Measurements from ENCODE around the gene MTG2.

MTG2 gene

DNA sequence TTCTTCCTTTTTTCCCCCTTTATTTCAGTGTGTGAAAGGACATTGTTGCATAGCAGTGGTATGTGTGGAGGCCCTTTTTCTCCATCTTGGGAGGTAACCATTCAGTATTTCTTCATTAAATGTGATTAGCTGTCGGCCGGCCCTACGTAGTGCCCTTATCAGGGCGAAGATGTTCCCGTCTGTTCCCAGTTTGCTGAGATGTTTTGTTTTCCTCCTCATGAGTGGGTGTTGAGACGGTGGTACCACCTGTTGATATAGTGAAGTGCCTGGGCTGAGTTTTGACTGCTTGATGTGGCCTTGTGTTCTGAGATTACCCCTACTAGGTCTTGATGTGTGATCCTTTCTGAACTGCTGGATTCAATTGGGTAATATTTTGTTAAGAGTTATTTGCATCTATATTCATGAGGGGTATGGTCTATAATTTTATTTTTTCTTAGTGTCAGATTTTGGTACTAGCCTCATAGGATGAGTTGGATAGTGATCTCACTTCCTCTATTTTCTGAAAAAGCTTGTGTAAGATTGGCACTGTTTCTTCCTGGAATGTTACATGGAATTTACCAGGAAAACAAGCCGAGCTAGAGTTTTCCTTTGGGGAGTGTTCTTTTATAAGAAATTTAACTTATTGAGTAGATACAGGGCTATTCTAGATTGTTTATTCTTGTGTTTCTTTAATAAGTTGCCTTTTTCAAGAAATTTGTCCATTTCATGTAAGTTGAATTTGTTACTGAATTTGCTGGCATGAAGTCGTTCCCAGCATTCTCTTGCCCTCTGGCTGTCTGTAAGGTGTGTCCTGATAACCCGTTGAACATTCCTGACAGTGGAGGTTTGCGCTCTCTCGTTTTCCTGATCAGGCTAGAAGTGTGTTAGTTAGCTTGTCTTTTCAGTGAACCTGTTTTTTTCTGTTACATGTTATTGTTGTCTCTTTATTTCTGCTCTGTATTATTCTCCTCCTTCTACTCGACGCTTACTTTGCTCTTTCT, 4.3 kb downstream of the MTG2 start:
- DNase-seq: no peak

GRCh38 chr20:62190639-62191411, 8.0 kb downstream of the MTG2 start:
- no peak for DNase-seq

DNA sequence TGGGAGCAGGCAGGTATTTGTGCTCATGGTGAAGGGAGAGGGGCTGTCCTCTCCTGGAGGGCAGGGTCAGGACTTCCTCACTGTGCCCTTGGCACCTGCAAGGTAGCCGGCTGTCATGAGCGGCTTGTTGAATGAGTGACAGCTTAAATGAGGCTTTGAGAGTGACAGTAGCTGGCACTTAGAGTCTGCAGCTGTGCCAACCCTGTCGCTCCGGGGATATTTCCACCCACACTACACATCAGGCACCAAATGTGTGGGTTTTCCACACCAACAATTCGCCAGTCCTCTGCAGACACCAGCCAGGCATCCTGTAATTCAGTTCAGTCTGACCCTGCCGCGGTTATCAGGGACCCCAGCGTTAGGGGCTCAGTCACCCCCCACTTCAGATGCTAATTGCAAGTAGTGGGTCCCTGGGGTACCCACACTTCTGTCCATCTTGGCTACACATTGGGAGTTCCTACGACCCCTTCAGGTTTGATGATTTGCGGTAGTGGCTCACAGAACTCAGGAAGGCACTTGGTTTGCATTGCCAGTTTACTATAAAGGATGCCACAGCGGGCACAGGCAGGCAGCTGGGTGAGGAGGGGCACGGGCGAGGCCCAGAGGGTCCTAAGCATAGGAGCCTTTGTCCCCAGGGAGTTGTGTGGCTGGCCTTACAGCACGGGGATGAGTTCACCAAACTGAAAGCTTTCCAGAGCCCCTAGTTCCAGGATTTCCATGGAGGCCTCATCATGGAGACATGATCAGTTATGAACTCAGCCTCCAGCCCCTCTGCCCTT, 9.1 kb downstream of the MTG2 start:
- no peak for DNase-seq

DNA sequence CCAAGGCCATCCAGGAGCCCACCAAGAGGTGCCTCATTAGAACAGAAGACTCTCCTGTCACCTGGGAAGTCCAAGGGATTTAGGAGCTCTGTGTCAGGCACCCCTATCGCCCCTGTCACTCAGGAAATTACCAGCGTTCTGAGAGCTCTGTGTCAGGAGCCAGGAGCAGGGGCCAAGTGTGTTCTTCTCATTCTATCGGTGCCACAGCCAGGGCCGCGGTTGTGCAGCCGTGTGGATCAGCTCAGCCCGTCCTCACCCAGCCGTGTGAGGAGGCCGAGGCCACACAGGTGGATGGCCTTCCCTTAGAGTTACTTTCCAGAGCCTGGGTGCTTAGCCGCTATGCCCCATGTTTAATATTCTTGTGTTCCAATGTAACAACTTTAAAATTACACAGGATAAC, 9.8 kb downstream of the MTG2 start:
- no peak for DNase-seq

DNA sequence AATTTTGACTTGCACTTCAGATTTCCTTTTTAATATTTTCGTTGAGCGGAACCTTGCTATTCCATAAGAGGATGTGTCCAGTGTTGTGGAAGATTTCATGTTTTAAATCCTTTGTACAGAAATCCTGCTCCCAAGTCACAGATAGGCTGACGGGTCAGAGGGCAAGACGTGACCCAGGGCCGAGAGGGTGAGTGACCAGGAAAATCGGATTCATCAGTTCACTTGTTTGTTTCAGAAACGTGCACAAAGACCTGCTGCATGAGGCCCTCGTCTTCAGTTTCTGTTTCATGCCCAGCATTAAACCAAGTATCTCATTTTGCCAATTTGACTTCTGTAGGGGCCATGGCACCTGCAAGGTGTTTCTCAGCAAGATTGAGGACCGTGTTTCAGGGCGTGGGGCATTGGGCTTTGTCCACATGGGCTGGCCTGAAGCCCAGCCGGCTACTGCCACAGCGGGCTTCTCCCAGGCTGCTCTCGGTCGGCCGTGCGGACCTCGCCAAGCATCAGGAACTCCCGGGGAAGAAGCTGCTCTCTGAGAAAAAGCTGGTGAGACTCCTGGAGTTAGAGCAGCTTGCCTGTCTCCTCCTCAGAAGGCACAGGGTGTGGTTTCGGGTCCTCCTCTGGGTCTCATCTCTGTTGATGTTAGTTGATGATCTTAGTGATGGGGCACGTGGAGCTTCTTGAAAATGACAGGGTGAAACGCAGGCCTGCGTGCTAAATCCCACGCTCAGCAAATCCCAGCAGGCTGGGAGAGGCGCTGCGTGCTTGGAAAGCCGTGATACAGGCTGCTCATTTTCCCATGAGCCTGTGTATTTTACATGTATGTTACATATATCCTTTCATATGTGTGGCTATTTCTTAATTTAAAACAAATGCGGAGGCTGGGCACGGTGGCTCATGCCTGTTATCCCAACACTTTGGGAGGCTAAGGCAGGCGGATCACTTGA, 10.5 kb downstream of the MTG2 start:
- DNase-seq: no peak

DNA sequence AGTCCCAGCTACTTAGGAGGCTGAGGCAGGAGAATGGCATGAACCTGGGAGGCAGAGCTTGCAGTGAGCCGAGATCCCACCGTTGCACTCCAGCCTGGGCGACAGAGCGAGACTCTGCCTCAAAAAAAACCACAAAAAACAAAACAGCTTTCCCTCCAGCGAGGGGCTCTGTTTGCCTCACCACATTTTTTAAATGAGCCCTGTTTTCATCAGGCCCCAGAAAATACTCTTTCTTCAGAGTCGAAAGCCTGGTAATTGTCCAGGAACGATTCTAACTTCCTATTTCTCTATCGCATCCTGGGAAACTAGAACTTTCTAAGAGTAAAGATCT, 12.2 kb downstream of the MTG2 start:
- DNase-seq: no peak

DNA sequence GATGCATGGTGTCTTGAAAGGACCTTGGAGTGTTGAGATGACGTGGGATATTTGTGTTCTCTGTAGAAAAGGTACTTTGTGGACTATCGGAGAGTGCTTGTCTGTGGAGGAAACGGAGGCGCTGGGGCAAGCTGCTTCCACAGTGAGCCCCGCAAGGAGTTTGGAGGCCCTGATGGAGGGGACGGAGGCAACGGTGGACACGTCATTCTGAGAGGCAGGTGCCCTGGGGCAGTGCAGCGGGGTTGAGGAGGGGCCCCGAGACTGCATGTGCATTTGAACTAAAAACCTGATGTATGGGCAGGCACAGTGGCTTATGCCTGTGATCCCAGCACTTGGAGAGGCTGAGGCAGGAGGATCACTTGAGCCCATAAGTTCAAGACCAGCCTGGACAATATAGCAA, 12.9 kb downstream of the MTG2 start:
- no peak for DNase-seq

GRCh38 chr20:62196286-62196685, 13.5 kb downstream of the MTG2 start:
- DNase-seq: no peak

DNA sequence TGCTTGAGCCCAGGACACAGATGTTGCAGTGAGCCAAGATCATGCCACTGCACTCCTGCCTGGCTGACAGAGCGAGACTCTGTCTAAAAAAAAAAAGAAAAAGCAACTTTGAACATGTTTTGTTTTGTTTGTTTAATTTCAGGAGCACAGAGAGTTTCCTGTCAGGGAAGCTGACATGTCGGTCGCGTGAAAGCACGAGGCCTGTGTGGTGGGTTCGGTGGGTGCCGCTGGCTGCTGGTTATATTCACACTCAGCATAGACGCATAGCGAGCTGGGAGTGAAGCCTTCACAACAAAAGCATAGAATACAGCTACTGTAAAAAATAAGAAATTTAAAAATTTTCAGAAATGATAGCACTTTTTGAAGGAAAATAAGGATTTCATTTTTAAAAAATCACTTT, 14.5 kb downstream of the MTG2 start:
- DNase-seq: no peak

DNA sequence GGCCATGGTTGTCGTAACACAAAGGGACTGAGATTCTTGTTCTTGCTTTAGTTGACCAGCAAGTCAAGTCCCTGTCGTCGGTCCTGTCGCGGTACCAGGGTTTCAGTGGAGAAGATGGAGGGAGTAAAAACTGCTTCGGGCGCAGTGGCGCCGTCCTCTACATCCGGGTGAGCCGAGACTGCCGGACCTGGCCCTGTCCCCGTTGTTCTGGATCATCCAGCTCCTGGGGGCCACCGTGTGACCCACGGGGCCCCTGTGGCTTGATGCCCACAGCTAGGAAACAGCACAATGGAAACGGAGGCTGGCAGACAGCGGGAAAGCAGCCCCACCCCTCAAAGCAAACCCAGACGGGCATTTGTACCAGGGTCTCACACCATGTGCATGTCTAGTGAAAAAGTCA, 15.0 kb downstream of the MTG2 start:
- DNase-seq: no peak

DNA sequence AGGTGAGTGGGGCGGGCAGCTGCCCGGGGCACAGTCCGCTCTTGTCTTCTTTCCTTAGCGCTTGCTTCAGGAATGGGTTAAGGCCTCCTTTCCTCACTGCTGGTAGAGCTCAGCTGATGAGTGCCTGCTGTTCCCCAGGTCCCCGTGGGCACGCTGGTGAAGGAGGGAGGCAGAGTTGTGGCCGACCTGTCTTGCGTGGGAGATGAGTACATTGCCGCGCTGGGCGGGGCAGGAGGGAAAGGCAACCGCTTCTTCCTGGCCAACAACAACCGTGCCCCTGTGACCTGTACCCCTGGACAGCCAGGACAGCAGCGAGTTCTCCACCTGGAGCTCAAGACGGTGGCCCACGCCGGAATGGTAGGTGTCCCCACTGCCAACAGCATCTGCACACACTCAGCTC, 15.7 kb downstream of the MTG2 start:
- no peak for DNase-seq

DNA sequence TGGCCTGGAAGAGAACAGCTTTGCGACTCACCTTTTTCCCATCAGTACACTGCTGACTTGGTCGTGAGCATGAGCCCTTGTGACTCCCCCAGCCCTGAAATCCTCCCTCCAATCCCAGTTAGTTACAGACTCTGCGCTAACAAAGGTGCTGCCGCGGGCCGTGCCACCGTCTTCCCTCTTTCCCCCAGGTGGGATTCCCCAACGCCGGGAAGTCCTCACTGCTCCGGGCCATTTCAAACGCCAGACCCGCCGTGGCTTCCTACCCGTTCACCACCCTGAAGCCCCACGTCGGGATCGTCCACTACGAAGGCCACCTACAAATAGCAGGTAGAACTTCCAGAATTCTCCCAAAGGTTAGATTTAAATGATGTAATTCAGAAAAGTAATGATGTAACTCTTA, 16.1 kb downstream of the MTG2 start:
- no peak for DNase-seq

DNA sequence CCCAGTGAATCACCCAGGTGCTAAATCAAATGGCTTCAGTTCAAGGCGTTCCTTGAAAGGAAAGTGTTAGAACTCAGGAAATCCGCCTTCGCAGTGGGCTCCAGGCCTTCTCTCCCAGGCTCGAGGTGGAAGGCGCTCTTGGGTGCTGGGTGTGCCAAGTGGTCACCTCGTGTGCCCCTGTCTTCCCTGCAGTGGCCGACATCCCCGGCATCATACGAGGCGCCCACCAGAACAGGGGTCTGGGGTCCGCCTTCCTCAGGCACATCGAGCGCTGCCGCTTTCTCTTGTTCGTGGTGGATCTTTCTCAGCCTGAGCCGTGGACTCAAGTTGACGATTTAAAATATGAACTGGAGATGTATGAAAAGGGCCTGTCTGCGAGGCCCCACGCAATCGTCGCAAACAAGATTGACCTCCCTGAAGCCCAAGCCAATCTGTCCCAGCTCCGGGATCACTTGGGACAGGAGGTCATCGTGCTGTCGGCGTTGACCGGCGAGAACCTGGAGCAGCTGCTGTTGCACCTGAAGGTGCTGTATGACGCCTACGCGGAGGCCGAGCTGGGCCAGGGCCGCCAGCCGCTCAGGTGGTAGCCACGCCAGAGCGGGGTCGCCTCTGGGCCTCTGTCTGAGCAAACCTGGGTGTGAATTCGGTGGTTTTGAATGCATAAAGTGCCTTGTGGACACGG, 17.8 kb downstream of the MTG2 start:
- DNase-seq: no peak

DNA sequence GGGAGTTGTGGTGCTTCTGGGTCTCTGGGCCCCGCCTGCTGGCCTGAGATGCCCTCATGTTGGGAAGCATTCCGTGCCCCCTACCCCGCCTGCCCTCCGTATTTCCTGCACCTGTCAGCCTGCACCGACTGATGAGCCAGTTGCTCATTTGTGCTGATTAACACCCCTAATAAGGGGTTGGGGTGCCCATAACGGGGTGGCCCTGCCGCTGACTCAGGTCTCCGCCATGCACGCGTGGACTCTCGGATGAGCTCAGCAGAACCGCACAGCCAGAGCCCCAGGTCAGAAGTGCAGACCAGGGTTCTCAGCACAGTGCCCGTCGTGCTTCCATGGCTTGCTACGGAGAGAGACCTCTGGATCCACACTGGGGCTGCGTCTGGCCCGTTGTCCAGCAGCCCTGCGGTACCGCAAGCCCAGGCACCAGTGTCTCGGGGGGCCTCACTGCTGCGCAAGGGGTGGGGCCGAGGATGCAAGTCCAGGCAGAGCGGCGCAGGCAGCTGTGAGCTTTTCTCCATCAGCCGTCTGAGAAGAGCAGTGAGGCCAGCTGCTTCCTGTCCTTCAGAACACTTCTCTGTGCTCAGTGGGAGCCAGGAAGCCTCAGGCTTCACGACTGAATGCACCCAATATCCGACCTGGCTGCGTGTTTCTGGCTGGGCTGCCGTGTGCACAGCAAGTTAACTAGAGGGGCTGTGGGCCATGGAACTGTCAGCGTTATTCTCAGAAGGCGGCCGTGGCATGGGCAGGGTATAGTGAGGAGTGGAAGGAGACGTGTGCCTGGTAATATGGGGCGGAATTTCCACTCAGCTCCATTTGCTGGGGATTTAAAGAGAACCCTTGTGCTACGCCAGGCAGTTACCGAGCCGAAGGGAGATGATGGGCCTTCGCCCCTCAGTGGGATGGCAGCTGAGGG, 18.6 kb downstream of the MTG2 start:
- peak; percentile 73 for DNase-seq

GRCh38 chr20:62202083-62202395, 19.2 kb downstream of the MTG2 start:
- DNase-seq: no peak

GRCh38 chr20:62202676-62203377, 20.0 kb downstream of the MTG2 start:
- DNase-seq: no peak

DNA sequence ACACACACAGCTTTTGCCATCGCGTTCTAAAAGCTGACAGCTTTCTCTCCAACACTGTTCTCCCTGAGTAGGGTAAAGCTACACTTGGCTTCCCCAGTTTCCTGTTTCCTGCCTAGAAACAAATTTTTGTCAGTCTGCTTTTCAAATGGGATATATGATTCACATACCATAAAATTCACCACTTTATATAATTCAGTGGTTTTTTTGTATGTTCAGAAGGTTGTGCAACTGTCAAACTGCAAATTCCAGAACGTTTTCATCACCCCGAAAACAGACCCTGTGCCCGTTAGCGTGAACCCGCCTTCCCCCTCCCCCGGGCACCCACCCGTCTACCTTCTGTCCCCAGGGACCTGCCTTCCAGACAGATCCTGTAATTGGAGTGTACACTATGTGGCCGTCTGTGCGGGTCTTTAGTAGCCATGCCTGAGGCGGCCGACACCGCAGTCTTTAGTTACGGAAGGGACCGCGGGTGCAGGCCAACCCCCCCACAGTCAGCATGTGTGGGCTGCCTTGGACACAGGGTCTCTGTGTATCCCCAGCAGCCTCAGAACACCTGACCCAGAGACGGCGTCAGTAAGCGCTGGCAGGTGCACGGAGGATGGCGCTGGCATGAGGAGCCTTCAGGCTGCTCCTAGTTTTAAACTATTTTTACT, 20.7 kb downstream of the MTG2 start:
- DNase-seq: peak; percentile 69

DNA sequence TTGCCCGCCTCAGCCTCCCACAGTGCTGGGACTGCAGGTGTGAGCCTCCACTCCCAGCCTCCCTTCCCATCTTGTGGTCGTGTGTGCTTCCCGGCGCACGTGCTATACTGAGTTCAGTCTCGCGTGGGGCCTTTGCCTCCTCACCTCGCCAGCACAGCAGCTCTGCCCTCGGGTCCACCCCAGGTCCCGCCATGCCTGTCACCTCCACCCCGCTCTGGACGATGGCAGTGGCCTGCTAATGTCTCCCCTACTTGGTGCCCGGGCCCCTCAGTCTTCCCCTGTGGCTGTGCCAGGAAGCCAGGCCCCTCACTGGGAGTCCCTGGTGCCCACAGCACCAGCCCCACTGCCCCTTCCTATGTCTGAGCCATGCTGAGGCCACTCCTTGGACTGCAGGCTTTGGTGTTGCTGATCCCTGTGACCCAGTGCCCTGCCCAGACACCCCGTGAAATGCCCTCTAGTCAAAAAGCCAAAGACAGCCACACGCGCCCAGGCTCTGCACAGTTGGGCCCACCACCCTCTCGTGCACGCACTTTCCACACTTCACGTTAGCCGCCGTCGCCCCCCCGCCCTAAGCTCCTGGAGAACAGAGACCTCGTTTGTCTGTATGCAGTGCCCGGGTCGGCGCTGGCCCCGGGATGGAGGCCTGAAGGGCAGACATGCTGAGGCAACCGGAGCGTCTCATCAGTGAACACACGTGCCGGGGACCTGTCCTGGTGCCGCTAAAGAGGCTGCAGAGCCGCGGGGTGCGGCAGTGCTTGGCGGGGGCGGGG, 23.0 kb downstream of the MTG2 start:
- no peak for DNase-seq

GRCh38 chr20:62206388-62206775, 23.6 kb downstream of the MTG2 start:
- no peak for DNase-seq

Measured in NCI-H1436 (cell line).